CD14-positive monocyte (primary cell): Measurements from ENCODE around the gene MCF2L2. TPM values are rescaled to one million over a fixed set of nuclear protein-coding genes. Genes with fewer than 3 reads are reported as not detected.
A peak's percentile ranks its signal among the peaks of the same experiment; 100 is the strongest.

Experiments used
- DNase-seq, 3 donors: peaks; one replicate each; pipeline ENCODE4 v3.0.0-alpha.2; 2011 to 2022
- H2AFZ ChIP-seq: 2 replicates; pipeline ENCODE4 v1.6.0; 2012; ENCODE audit warnings: mild to moderate bottlenecking, low read depth, low read length, inconsistent platforms; ENCODE audit not compliant: insufficient read depth, poor library complexity, severe bottlenecking
- H3K27ac ChIP-seq, 2 donors: 1 replicate in 1 of 2; 2 replicates in 1 of 2; pipeline ENCODE4 v1.5.1; 2012 to 2013; ENCODE audit warnings: low read length in 2 of 2, control low read depth in 1 of 2, inconsistent platforms in 1 of 2, low read depth in 1 of 2, mild to moderate bottlenecking in 1 of 2
- H3K27me3 ChIP-seq, 2 donors: one replicate each; pipeline versions ENCODE4 v1.6.0 to v1.6.1; 2011 to 2013; ENCODE audit warnings: low read length in 2 of 2; ENCODE audit not compliant: control insufficient read depth in 2 of 2, insufficient read depth in 2 of 2
- H3K36me3 ChIP-seq, 2 donors: replicated peaks in 1 of 2; 1 replicate in 1 of 2; 2 replicates in 1 of 2; pipeline versions ENCODE4 v1.5.1 to v1.6.1; 2012 to 2013; ENCODE audit warnings: low read length in 2 of 2, control low read depth in 1 of 2, inconsistent platforms in 1 of 2, mild to moderate bottlenecking in 1 of 2; ENCODE audit not compliant: insufficient read depth in 2 of 2, control insufficient read depth in 1 of 2
- H3K4me1 ChIP-seq, 2 donors: 1 replicate in 1 of 2; 2 replicates in 1 of 2; pipeline versions ENCODE4 v1.5.1 to v1.6.1; 2012 to 2013; ENCODE audit warnings: low read length in 2 of 2, control low read depth in 1 of 2, inconsistent platforms in 1 of 2, mild to moderate bottlenecking in 1 of 2, moderate library complexity in 1 of 2; ENCODE audit not compliant: insufficient read depth in 2 of 2, control insufficient read depth in 1 of 2
- H3K4me2 ChIP-seq: replicated peaks from 2 replicates; pipeline ENCODE3; 2012; ENCODE audit warnings: low read length, moderate library complexity, mild to moderate bottlenecking; ENCODE audit not compliant: poor library complexity, severe bottlenecking; ENCODE audit errors: extremely low read depth
- H3K4me3 ChIP-seq, 3 experiments: fragments of 200-600 bp in 1 of 3; sonication (generic) in 1 of 3; replicated peaks in 1 of 3; 1 replicate in 2 of 3; 2 replicates in 1 of 3; pipeline ENCODE4 v1.5.1; 2011 to 2013; ENCODE audit warnings: low read length in 3 of 3, mild to moderate bottlenecking in 3 of 3, control low read depth in 2 of 3, low read depth in 2 of 3, inconsistent platforms in 1 of 3, moderate library complexity in 1 of 3
- H3K79me2 ChIP-seq: 2 replicates; pipeline ENCODE4 v1.6.0; 2012; ENCODE audit warnings: mild to moderate bottlenecking, control low read depth, inconsistent platforms, low read length, moderate library complexity; ENCODE audit not compliant: insufficient read depth
- H3K9ac ChIP-seq: 2 replicates; pipeline ENCODE4 v1.6.0; 2017; ENCODE audit warnings: low read length, mild to moderate bottlenecking; ENCODE audit not compliant: insufficient read depth, poor library complexity, severe bottlenecking
- H3K9me3 ChIP-seq, 2 donors: replicated peaks in 1 of 2; 1 replicate in 1 of 2; 2 replicates in 1 of 2; pipeline versions ENCODE4 v1.5.1 to v1.6.1; 2012 to 2013; ENCODE audit warnings: low read length in 2 of 2, control low read depth in 1 of 2; ENCODE audit not compliant: control insufficient read depth in 1 of 2, insufficient read depth in 1 of 2
- H4K20me1 ChIP-seq: 2 replicates; pipeline ENCODE4 v1.6.0; 2012; ENCODE audit warnings: mild to moderate bottlenecking, low read length, control low read depth, moderate library complexity; ENCODE audit not compliant: insufficient read depth
- H3K27ac Mint-ChIP-seq, 7 donors: one replicate each; pipeline ENCODE4 v1.8.0; 2020; ENCODE audit warnings: mild to moderate bottlenecking in 7 of 7, mixed read lengths in 7 of 7, moderate library complexity in 6 of 7, inconsistent platforms in 2 of 7
- H3K27me3 Mint-ChIP-seq, 3 donors: one replicate each; pipeline ENCODE4 v1.8.0; 2021 to 2022; ENCODE audit warnings: low read depth in 3 of 3, mild to moderate bottlenecking in 3 of 3, mixed read lengths in 3 of 3, moderate library complexity in 3 of 3, inconsistent platforms in 1 of 3
- H3K36me3 Mint-ChIP-seq, 2 donors: one replicate each; pipeline ENCODE4 v1.8.0; 2020; ENCODE audit warnings: mixed read lengths in 2 of 2, inconsistent platforms in 1 of 2, mild to moderate bottlenecking in 1 of 2
- H3K4me1 Mint-ChIP-seq: one replicate; pipeline ENCODE4 v1.8.0; 2020; ENCODE audit warnings: mild to moderate bottlenecking, mixed read lengths
- H3K4me3 Mint-ChIP-seq, 2 donors: one replicate each; pipeline ENCODE4 v1.8.0; 2020; ENCODE audit warnings: mild to moderate bottlenecking in 2 of 2, mixed read lengths in 2 of 2, moderate library complexity in 1 of 2
- H3K9me3 Mint-ChIP-seq, 7 donors: one replicate each; pipeline ENCODE4 v1.8.0; 2020 to 2022; ENCODE audit warnings: mixed read lengths in 7 of 7, mild to moderate bottlenecking in 6 of 7, moderate library complexity in 6 of 7, inconsistent platforms in 2 of 7
- CTCF ChIP-seq: fragments of 200-600 bp; IDR thresholded peaks from one replicate; pipeline ENCODE4 v1.8.0; 2022; ENCODE audit warnings: antibody characterized with exemption, mild to moderate bottlenecking
- WGBS: methylation state at CpG from one replicate; pipeline ENCODE4 v1.1.5; 2013; ENCODE audit warnings: missing lambda C conversion rate; ENCODE audit not compliant: insufficient coverage; 5-methylcytosine and 5-hydroxymethylcytosine counted together
- intact Hi-C, 2 donors: fragments of 100-400 bp; cut with micrococcal nuclease; formaldehyde crosslinking; loops; one replicate each; pipeline versions ENCODE4 v1.15.0 to v1.15.1; 2023
- polyA plus RNA-seq, 3 donors: library from polyadenylated mRNA; depleted of rRNA in 1 of 3; unstranded in 2 of 3; stranded (reverse) in 1 of 3; fragments of 300-500 nt in 2 of 3; fragments of >200 nt in 1 of 3; fragmentation: Illumina TruSeq in 2 of 3; gene quantifications; 1 replicate in 2 of 3; 2 replicates in 1 of 3; pipeline ENCODE4 v1.2.3, GENCODE V29; 2012 to 2021

MCF2L2 gene
- polyA plus RNA-seq, 3 donors = 0.01 to 0.13 TPM; not detected in 1

DNA sequence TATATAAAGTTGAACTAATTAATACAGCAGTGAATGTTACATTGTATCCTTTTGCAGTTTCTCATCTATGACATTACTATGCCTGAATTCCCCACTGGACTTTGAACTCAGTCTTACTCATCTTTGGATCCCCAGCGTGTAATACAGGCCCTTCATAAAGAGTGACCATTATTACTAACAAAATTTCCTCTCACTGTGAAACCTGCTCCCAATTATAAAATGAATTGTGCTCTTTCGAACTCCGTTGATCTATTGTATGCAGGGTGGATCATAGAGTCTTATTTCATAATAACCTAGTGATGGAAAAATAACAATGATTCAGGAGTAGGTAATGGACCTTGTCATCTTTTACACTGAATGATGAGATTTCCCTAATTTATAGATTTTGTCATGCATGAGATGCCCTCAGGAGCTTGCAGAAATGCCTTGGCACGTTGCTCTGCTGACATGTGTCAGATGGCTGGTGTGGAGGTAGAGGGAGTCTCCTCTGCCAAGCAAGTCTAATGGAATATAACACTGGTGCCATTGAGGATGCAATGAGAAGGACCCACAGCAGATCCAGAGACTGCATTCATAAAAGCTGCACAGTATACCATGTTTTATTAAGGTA, 149.8 kb downstream of the MCF2L2 start:
- WGBS = 100% methylated on average over 1 of the region's 4 CpGs
- H3K36me3 ChIP-seq = no peaks in the 10 kb centered on the region
- no peaks in the 10 kb centered on the region for H3K27me3 Mint-ChIP-seq
- H3K27me3 ChIP-seq = no peaks in the 10 kb centered on the region
- no peaks in the 10 kb centered on the region for H3K9me3 Mint-ChIP-seq
- H3K9me3 ChIP-seq = no peaks in the 10 kb centered on the region
- no peak for TF ChIP-seq CTCF
- no peaks in the 10 kb centered on the region for H3K36me3 Mint-ChIP-seq
- H3K4me1 Mint-ChIP-seq = peaks cover 23% of the 10 kb centered on the region
- H3K9ac ChIP-seq = no peak overlapping the region
- H3K4me2 ChIP-seq = no peak overlapping the region
- H2AFZ ChIP-seq = no peak overlapping the region
- H3K4me3 ChIP-seq = no peak overlapping the region
- peaks cover 23 to 26% of the 10 kb centered on the region in 2 donors for H3K4me1 ChIP-seq
- no peaks in the 10 kb centered on the region for H4K20me1 ChIP-seq
- intact Hi-C loops = no loop called here
- peaks cover 7% of the 10 kb centered on the region for H3K79me2 ChIP-seq
- no peak overlapping the region for H3K27ac ChIP-seq
- no peak overlapping the region for H3K4me3 Mint-ChIP-seq
- peak overlapping the region in 1 of 7 donors; percentile 27 for H3K27ac Mint-ChIP-seq
- peak in 1 of 3 donors; percentile 37 for DNase-seq

DNA sequence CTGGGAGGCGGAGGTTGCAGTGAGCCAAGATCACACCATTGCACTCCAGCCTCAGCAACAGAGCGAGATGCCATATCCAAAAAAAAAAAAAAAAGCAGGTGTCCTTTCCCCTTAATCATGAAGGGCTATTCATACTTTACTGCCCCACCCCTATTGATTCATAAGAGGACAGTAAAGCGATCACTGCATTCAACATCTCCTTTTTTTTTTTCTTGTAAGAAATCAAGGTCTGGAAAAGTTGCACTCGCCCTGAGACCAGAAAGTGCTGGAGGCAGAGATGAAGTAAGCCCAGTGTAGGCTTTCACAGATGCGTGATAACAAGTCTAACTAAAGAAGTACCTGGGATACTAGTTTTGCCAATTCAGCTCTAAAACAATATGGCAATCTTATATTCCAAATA, 151.2 kb downstream of the MCF2L2 start:
- DNase-seq = no peak
- no peak overlapping the region for H2AFZ ChIP-seq
- H3K27me3 Mint-ChIP-seq = no peaks in the 10 kb centered on the region
- no peak overlapping the region for H3K27ac Mint-ChIP-seq
- H4K20me1 ChIP-seq = no peaks in the 10 kb centered on the region
- H3K4me1 ChIP-seq = peaks cover 31 to 39% of the 10 kb centered on the region in 2 donors
- H3K27ac ChIP-seq = no peak overlapping the region
- no peak overlapping the region for H3K4me3 Mint-ChIP-seq
- H3K9ac ChIP-seq = no peak overlapping the region
- H3K4me3 ChIP-seq = no peak overlapping the region
- H3K27me3 ChIP-seq = no peaks in the 10 kb centered on the region
- no peaks in the 10 kb centered on the region for H3K9me3 Mint-ChIP-seq
- TF ChIP-seq CTCF = no peak
- H3K9me3 ChIP-seq = no peaks in the 10 kb centered on the region
- H3K36me3 Mint-ChIP-seq = no peaks in the 10 kb centered on the region
- no peak overlapping the region for H3K4me2 ChIP-seq
- peaks cover 12% of the 10 kb centered on the region for H3K79me2 ChIP-seq
- H3K36me3 ChIP-seq = no peaks in the 10 kb centered on the region
- 100% methylated on average over 2 of the region's 5 CpGs for WGBS
- intact Hi-C loops = no loop called here
- peaks cover 31% of the 10 kb centered on the region for H3K4me1 Mint-ChIP-seq
